OCI-LY1 (cell line): ENCODE results near the gene PDE4D.

Experiments
- H2AFZ ChIP-seq: fragments of 200-600 bp; sonication (generic), shearing (Covaris generic); 2 replicates; pipeline ENCODE4 v1.6.0; 2014; ENCODE audit warnings: antibody characterized with exemption, mild to moderate bottlenecking, low read length
- H3F3A ChIP-seq: fragments of 200-600 bp; sonication (generic), shearing (Covaris generic); 2 replicates; pipeline ENCODE4 v1.6.0; 2014; ENCODE audit warnings: mild to moderate bottlenecking, antibody characterized with exemption, low read length, moderate library complexity; ENCODE audit not compliant: insufficient read depth
- H3K27ac ChIP-seq: fragments of 200-600 bp; sonication (generic); 2 replicates; pipeline ENCODE4 v1.5.1; 2014; ENCODE audit warnings: low read length, mixed run types, mild to moderate bottlenecking, low read depth; ENCODE audit not compliant: poor library complexity, severe bottlenecking
- H3K27me3 ChIP-seq: fragments of 200-600 bp; sonication (generic); 2 replicates; pipeline ENCODE4 v1.6.0; 2014; ENCODE audit warnings: antibody characterized with exemption, mild to moderate bottlenecking, low read length, moderate library complexity; ENCODE audit not compliant: insufficient read depth
- H3K36me3 ChIP-seq: fragments of 200-600 bp; sonication (generic); 2 replicates; pipeline ENCODE4 v1.6.1; 2014; ENCODE audit warnings: mild to moderate bottlenecking, antibody characterized with exemption, low read length, moderate library complexity, mixed read lengths; ENCODE audit not compliant: insufficient read depth
- H3K4me1 ChIP-seq: fragments of 200-600 bp; sonication (generic); 2 replicates; pipeline ENCODE4 v1.5.1; 2014; ENCODE audit warnings: mild to moderate bottlenecking, low read length, moderate library complexity; ENCODE audit not compliant: insufficient read depth, severe bottlenecking
- H3K4me2 ChIP-seq: fragments of 200-600 bp; sonication (generic), shearing (Covaris generic); 2 replicates; pipeline ENCODE4 v1.6.1; 2014; ENCODE audit warnings: low read length
- H3K4me3 ChIP-seq: fragments of 200-600 bp; sonication (generic); 2 replicates; pipeline ENCODE4 v1.5.1; 2014; ENCODE audit warnings: low read length, low read depth, mild to moderate bottlenecking, mixed read lengths; ENCODE audit not compliant: poor library complexity, severe bottlenecking
- H3K79me2 ChIP-seq: fragments of 200-600 bp; shearing (Covaris generic); 2 replicates; pipeline ENCODE4 v1.6.1; 2016; ENCODE audit warnings: mixed run types, low read length, mixed read lengths; ENCODE audit not compliant: insufficient read depth
- H3K9ac ChIP-seq: fragments of 200-600 bp; sonication (generic), shearing (Covaris generic); 2 replicates; pipeline ENCODE4 v1.6.1; 2014; ENCODE audit warnings: mild to moderate bottlenecking, low read length, mixed read lengths
- H3K9me2 ChIP-seq: fragments of 200-600 bp; sonication (generic), shearing (Covaris generic); 2 replicates; pipeline ENCODE4 v1.6.1; 2014; ENCODE audit warnings: low read depth, mild to moderate bottlenecking, low read length, mixed read lengths
- H3K9me3 ChIP-seq: fragments of 200-600 bp; shearing (Covaris generic); 2 replicates; pipeline ENCODE4 v1.6.1; 2014; ENCODE audit warnings: low read length, mixed read lengths
- H4K20me1 ChIP-seq: fragments of 200-600 bp; sonication (generic), shearing (Covaris generic); 2 replicates; pipeline ENCODE4 v1.6.0; 2016; ENCODE audit warnings: mild to moderate bottlenecking, low read length; ENCODE audit not compliant: insufficient read depth
- EZH2 ChIP-seq: fragments of 200-600 bp; sonication (generic), shearing (Covaris generic); IDR thresholded peaks from 2 replicates; pipeline ENCODE4 v1.8.0; 2017; ENCODE audit warnings: borderline replicate concordance, mixed run types, mild to moderate bottlenecking, antibody characterized with exemption, low read length, moderate library complexity, mixed read lengths
- TF ChIP-seq, protein P1 (sequence below): fragments of 200-600 bp; sonication (generic), shearing (Covaris generic); IDR thresholded peaks from 2 replicates; pipeline ENCODE4 v1.5.1; 2017; ENCODE audit warnings: mild to moderate bottlenecking, antibody characterized with exemption, low read length, moderate library complexity, mixed read lengths

Gene PDE4D

GRCh38 chr5:59142138-59142537 is 751.4 kb downstream of the PDE4D start:
- H3K9me2 ChIP-seq: no peaks in the 10 kb centered on the region
- H3K9ac ChIP-seq: no peak overlapping the region
- H3K36me3 ChIP-seq: no peaks in the 10 kb centered on the region
- H4K20me1 ChIP-seq: no peaks in the 10 kb centered on the region
- no peaks in the 10 kb centered on the region for H3F3A ChIP-seq
- H3K9me3 ChIP-seq: no peaks in the 10 kb centered on the region
- H3K27me3 ChIP-seq: no peaks in the 10 kb centered on the region
- TF ChIP-seq, protein P1, sequence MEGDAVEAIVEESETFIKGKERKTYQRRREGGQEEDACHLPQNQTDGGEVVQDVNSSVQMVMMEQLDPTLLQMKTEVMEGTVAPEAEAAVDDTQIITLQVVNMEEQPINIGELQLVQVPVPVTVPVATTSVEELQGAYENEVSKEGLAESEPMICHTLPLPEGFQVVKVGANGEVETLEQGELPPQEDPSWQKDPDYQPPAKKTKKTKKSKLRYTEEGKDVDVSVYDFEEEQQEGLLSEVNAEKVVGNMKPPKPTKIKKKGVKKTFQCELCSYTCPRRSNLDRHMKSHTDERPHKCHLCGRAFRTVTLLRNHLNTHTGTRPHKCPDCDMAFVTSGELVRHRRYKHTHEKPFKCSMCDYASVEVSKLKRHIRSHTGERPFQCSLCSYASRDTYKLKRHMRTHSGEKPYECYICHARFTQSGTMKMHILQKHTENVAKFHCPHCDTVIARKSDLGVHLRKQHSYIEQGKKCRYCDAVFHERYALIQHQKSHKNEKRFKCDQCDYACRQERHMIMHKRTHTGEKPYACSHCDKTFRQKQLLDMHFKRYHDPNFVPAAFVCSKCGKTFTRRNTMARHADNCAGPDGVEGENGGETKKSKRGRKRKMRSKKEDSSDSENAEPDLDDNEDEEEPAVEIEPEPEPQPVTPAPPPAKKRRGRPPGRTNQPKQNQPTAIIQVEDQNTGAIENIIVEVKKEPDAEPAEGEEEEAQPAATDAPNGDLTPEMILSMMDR: no peak
- no peak for TF ChIP-seq EZH2
- H3K79me2 ChIP-seq: no peaks in the 10 kb centered on the region
- no peak overlapping the region for H3K4me2 ChIP-seq
- H3K4me3 ChIP-seq: no peak overlapping the region
- no peaks in the 10 kb centered on the region for H3K4me1 ChIP-seq
- no peak overlapping the region for H2AFZ ChIP-seq
- no peak overlapping the region for H3K27ac ChIP-seq

DNA sequence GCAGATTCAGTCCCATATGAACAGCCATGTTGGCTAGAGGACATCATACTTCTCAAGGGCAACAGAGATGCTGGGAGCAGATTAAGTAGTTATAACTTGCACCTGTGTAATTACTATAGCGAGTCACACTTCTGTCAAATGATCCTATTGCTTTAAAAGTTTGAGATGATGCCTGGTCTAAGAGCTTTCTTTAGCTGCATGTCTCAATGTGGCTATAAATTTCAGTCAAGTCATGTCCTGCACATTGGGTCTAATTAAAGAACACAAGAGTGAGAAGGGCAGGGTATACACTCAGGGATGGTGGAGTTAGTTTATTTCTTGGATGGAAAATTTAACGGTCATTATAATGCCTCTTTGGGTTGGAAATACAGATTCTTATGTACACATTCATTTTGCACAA is 753.4 kb downstream of the PDE4D start:
- no peaks in the 10 kb centered on the region for H3K27me3 ChIP-seq
- no peak overlapping the region for H3K27ac ChIP-seq
- no peak overlapping the region for H2AFZ ChIP-seq
- TF ChIP-seq, protein P1: no peak
- no peak for TF ChIP-seq EZH2
- H3K4me2 ChIP-seq: no peak overlapping the region
- no peaks in the 10 kb centered on the region for H3K9me3 ChIP-seq
- H3K9ac ChIP-seq: no peak overlapping the region
- H4K20me1 ChIP-seq: no peaks in the 10 kb centered on the region
- H3K9me2 ChIP-seq: no peaks in the 10 kb centered on the region
- H3K79me2 ChIP-seq: no peaks in the 10 kb centered on the region
- H3K4me3 ChIP-seq: no peak overlapping the region
- H3K4me1 ChIP-seq: no peaks in the 10 kb centered on the region
- H3K36me3 ChIP-seq: no peaks in the 10 kb centered on the region
- no peaks in the 10 kb centered on the region for H3F3A ChIP-seq

DNA sequence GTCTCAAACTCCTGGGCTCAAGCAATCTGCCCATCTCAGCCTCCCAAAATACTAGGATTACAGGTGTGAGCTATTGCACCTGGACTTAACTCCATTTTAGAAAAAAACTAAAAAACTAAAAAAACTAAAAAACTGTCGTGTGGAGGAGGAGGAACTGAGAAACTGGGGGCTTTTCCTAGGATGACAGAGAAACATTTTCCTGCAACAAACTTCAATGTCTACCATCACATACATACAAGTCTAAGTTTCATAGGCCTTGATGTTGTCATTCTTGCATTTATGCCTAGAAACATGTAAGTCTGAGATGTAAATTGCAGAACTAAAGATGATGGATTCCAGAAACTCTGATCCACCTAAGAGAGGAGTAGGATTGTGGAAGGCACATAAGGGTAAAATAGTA is 753.8 kb downstream of the PDE4D start:
- no peaks in the 10 kb centered on the region for H3K36me3 ChIP-seq
- no peaks in the 10 kb centered on the region for H4K20me1 ChIP-seq
- H3K27me3 ChIP-seq: no peaks in the 10 kb centered on the region
- H2AFZ ChIP-seq: no peak overlapping the region
- H3K4me3 ChIP-seq: no peak overlapping the region
- H3K4me2 ChIP-seq: no peak overlapping the region
- no peaks in the 10 kb centered on the region for H3F3A ChIP-seq
- H3K9ac ChIP-seq: no peak overlapping the region
- H3K4me1 ChIP-seq: no peaks in the 10 kb centered on the region
- H3K27ac ChIP-seq: no peak overlapping the region
- H3K9me2 ChIP-seq: no peaks in the 10 kb centered on the region
- no peaks in the 10 kb centered on the region for H3K79me2 ChIP-seq
- TF ChIP-seq EZH2: no peak
- TF ChIP-seq, protein P1: no peak
- H3K9me3 ChIP-seq: no peaks in the 10 kb centered on the region
